Fibroblast of lung (primary cell): Measurements from ENCODE around the gene ZBTB16. TPM values are rescaled to one million over a fixed set of nuclear protein-coding genes. Genes with fewer than 3 reads are reported as not detected.

ENCODE experiments used
- DNase-seq, 2 donors: peaks; one replicate each; pipeline versions ENCODE4 v3.0.0 to v3.0.0-alpha.2; 2010; ENCODE audit warnings: low read depth in 2 of 2
- H2AFZ ChIP-seq: 2 replicates; pipeline ENCODE4 v1.5.1; 2012; ENCODE audit warnings: low read length, control low read depth, inconsistent platforms
- H3K27ac ChIP-seq: 2 replicates; pipeline ENCODE4 v1.5.1; 2011; ENCODE audit warnings: low read length, control low read depth; ENCODE audit not compliant: insufficient read depth
- H3K27me3 ChIP-seq: 2 replicates; pipeline ENCODE4 v1.5.1; 2011; ENCODE audit warnings: mild to moderate bottlenecking, low read length; ENCODE audit not compliant: control insufficient read depth, insufficient read depth
- H3K36me3 ChIP-seq: 2 replicates; pipeline ENCODE4 v1.5.1; 2011; ENCODE audit warnings: low read length; ENCODE audit not compliant: control insufficient read depth, insufficient read depth
- H3K4me1 ChIP-seq: 2 replicates; pipeline ENCODE4 v1.5.1; 2011; ENCODE audit warnings: low read length; ENCODE audit not compliant: control insufficient read depth, insufficient read depth; ENCODE audit errors: extremely low read depth
- H3K4me2 ChIP-seq: 2 replicates; pipeline ENCODE4 v1.5.1; 2011; ENCODE audit warnings: low read length, control low read depth; ENCODE audit not compliant: insufficient read depth; ENCODE audit errors: extremely low read depth
- H3K4me3 ChIP-seq, 4 experiments: fragments of 200-600 bp in 1 of 4; sonication (generic) in 1 of 4; replicated peaks in 1 of 4; 2 replicates each; pipeline ENCODE4 v1.5.1; 2011 to 2016; ENCODE audit warnings: low read length in 4 of 4, low read depth in 3 of 4, mild to moderate bottlenecking in 3 of 4, control low read depth in 2 of 4, inconsistent platforms in 1 of 4, mixed read lengths in 1 of 4; ENCODE audit not compliant: insufficient read depth in 1 of 4; ENCODE audit errors: control extremely low read depth in 1 of 4
- H3K79me2 ChIP-seq: 2 replicates; pipeline ENCODE4 v1.5.1; 2012; ENCODE audit warnings: mild to moderate bottlenecking, low read length, inconsistent platforms; ENCODE audit not compliant: control insufficient read depth, insufficient read depth
- H3K9ac ChIP-seq: 2 replicates; pipeline ENCODE4 v1.5.1; 2011; ENCODE audit warnings: mild to moderate bottlenecking, low read length, control low read depth; ENCODE audit not compliant: insufficient read depth
- H3K9me3 ChIP-seq: 2 replicates; pipeline ENCODE4 v1.5.1; 2012; ENCODE audit warnings: low read depth, low read length; ENCODE audit not compliant: control insufficient read depth, insufficient read depth
- H4K20me1 ChIP-seq: 2 replicates; pipeline ENCODE4 v1.5.1; 2011; ENCODE audit warnings: low read length; ENCODE audit not compliant: control insufficient read depth, insufficient read depth; ENCODE audit errors: extremely low read depth
- CTCF ChIP-seq, 2 donors: IDR thresholded peaks in 1 of 2; conservative IDR thresholded peaks in 1 of 2; 1 replicate in 1 of 2; 2 replicates in 1 of 2; pipeline ENCODE4 v1.5.1; 2011 to 2012; ENCODE audit warnings: low read length in 2 of 2, control low read depth in 1 of 2, inconsistent platforms in 1 of 2, low read depth in 1 of 2, mild to moderate bottlenecking in 1 of 2
- EZH2 ChIP-seq: IDR thresholded peaks from 2 replicates; pipeline ENCODE4 v1.5.1; 2012; ENCODE audit warnings: low read length, control low read depth, mild to moderate bottlenecking; ENCODE audit errors: missing control alignments
- polyA plus RNA-seq, 2 donors: library from polyadenylated mRNA; depleted of rRNA in 1 of 2; stranded (reverse) in 1 of 2; unstranded in 1 of 2; fragments of >200 nt; gene quantifications; 2 replicates each; pipeline ENCODE4 v1.2.1, GENCODE V29; 2011 to 2012; ENCODE audit warnings: missing spikeins in 1 of 2
- total RNA-seq: library from RNA; depleted of rRNA; stranded (reverse); fragments of >200 nt; gene quantifications from 2 replicates; pipeline ENCODE4 v1.2.1, GENCODE V29; 2014

Gene ZBTB16
- total and polyA plus RNA-seq, 2 donors (not counting 1 experiment from before 2014, with no cell fraction given), result not detected

- no peaks in the 10 kb centered on the region for H3K4me1 ChIP-seq
- H3K79me2 ChIP-seq, result no peaks in the 10 kb centered on the region
- H3K4me2 ChIP-seq, result no peak overlapping the region
- no peak overlapping the region for H2AFZ ChIP-seq
- H4K20me1 ChIP-seq, result no peaks in the 10 kb centered on the region
- no peak for DNase-seq
- H3K9me3 ChIP-seq, result no peaks in the 10 kb centered on the region
- H3K27me3 ChIP-seq, result peaks cover 2% of the 10 kb centered on the region
- TF ChIP-seq CTCF (conservative IDR thresholded peaks at IDR 0.05 in 1 of 2, IDR thresholded peaks at IDR 0.05 in 1 of 2; ENCODE audit: low read depth in 1 of 2, low read length in 2 of 2), result no peak
- TF ChIP-seq EZH2, result no peak
- H3K4me3 ChIP-seq, result no peak overlapping the region
- no peaks in the 10 kb centered on the region for H3K36me3 ChIP-seq
- H3K27ac ChIP-seq, result no peak overlapping the region
- H3K9ac ChIP-seq, result no peak overlapping the region
Measured at GRCh38 chr11:114077482-114078305, 18.2 kb downstream of the ZBTB16 start.

GRCh38 chr11:114078423-114078822 is 18.9 kb downstream of the ZBTB16 start:
- TF ChIP-seq EZH2 (no peak), CTCF (conservative IDR thresholded peaks at IDR 0.05 in 1 of 2, IDR thresholded peaks at IDR 0.05 in 1 of 2; ENCODE audit: low read depth in 1 of 2, low read length in 2 of 2) (no peak)
- H2AFZ ChIP-seq, result no peak overlapping the region
- no peaks in the 10 kb centered on the region for H3K9me3 ChIP-seq
- no peak overlapping the region for H3K4me3 ChIP-seq
- no peak for DNase-seq
- H4K20me1 ChIP-seq, result no peaks in the 10 kb centered on the region
- H3K4me2 ChIP-seq, result no peak overlapping the region
- peaks cover 2% of the 10 kb centered on the region for H3K27me3 ChIP-seq
- H3K9ac ChIP-seq, result no peak overlapping the region
- no peaks in the 10 kb centered on the region for H3K79me2 ChIP-seq
- no peak overlapping the region for H3K27ac ChIP-seq
- no peaks in the 10 kb centered on the region for H3K36me3 ChIP-seq
- H3K4me1 ChIP-seq, result no peaks in the 10 kb centered on the region

- Histone ChIP-seq H3K36me3 (no peaks in the 10 kb centered on the region), H4K20me1 (no peaks in the 10 kb centered on the region), H3K9ac (no peak overlapping the region), H3K4me3 (no peak overlapping the region), H3K4me2 (no peak overlapping the region), H2AFZ (no peak overlapping the region), H3K27me3 (peaks cover 2% of the 10 kb centered on the region), H3K79me2 (no peaks in the 10 kb centered on the region), H3K9me3 (no peaks in the 10 kb centered on the region), H3K4me1 (no peaks in the 10 kb centered on the region), H3K27ac (no peak overlapping the region)
- DNase-seq, result peak in 1 of 2 donors; percentile 49
- no peak for TF ChIP-seq CTCF (conservative IDR thresholded peaks at IDR 0.05 in 1 of 2, IDR thresholded peaks at IDR 0.05 in 1 of 2; ENCODE audit: low read depth in 1 of 2, low read length in 2 of 2)
- TF ChIP-seq EZH2, result no peak
Measured at GRCh38 chr11:114079511-114080065, 20.1 kb downstream of the ZBTB16 start.
